ENCODE data around the gene PXN.

Gene PXN

DNA sequence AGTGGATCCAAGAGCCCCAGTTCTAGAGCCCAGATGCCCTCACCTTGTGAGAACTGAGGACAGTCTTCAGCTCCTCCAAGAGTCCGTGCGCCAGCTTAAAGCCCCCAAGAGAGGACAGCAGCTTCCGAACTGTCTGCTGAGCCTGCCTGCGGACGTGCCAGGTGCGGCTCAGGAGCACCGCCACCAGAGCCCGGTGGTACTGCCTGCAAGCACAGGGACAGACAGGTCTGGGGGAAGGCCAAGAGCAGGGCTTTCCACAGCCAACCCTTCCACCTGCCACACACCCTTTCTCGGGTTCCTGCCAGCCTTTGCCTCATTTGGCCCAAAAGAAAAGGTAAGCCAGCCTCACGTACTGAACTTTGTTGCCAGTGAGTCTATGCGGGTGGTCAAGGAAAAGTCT, 101.2 kb downstream of the PXN start:
- no peak for DNase-seq

DNA sequence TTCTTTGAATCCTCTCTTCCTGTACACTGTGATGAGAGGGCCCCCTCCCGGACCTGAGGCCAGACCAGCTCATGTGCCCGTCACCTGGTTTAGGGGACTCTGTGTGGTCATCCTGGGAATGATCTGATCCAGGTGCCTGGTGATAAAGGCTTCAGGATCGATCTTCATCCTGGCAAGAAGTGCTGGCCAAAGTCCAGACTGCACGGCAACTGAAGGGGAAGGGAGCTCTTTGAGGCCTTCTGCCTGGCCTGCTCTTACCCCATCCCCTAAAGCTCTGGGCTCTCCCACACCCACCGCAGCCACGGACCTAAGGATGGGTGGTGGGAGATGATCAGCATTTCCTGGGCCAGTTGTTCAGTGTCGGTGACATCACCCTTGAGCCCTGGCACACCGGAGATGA, 102.8 kb downstream of the PXN start:
- no peak for DNase-seq

DNA sequence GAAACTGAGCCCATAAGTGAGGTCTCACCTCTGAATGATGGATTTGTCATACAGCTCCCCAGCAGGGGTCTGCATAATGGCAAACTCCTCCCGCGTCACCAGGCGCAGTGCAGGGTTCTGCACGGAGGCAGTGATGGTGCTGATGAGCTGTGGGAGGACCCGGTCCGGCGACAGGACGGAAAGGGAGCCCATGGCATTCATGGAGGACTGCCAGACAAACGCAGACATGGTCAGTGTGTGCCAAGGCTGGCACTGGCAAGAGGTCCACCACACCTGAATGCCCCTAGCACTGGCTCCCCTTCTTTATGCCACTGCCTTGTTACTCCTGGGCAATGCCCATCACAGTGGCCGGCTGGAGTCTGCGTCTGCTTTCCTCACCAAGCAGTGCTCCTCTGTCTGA, 103.7 kb downstream of the PXN start:
- DNase-seq, result no peak

Measured in NCI-H1048 (cell line).